H1 (cell line): ENCODE data around the gene GINS2. TPM values are rescaled to one million over a fixed set of nuclear protein-coding genes. Genes with fewer than 3 reads are reported as not detected.

Experiments
- CTCF ChIA-PET: fragments of 300-600 bp; sonication (Branson Sonifier 250); formaldehyde crosslinking; loops from one replicate; lab custom pipeline; 2021; ENCODE audit not compliant: partially characterized antibody; lab: Charles Lee
- POLR2A ChIA-PET: fragments of 300-600 bp; sonication (Branson Sonifier 250); formaldehyde crosslinking; loops from one replicate; lab custom pipeline; 2021; ENCODE audit warnings: inconsistent platforms; ENCODE audit not compliant: partially characterized antibody; lab: Charles Lee
- DNase-seq, 2 experiments: peaks; one replicate each; pipeline versions ENCODE4 v3.0.0 to v3.0.0-alpha.2; 2010 to 2022; ENCODE audit warnings: low spot score in 2 of 2, low read depth in 1 of 2, mixed read lengths in 1 of 2
- FAIRE-seq: peaks from 2 replicates; lab custom pipeline; 2011; peaks lifted over from hg19 to GRCh38; lab: Jason Lieb, UNC
- H2AFZ ChIP-seq: 2 replicates; pipeline ENCODE4 v1.8.1; 2012; ENCODE audit warnings: low read length, inconsistent platforms
- H2AK5ac ChIP-seq: 2 replicates; pipeline ENCODE4 v1.6.1; 2013; ENCODE audit warnings: low read depth, low read length
- H2BK120ac ChIP-seq: replicated peaks from 2 replicates; pipeline ENCODE3; 2013; ENCODE audit warnings: low read depth, low read length, inconsistent platforms
- H2BK12ac ChIP-seq: 2 replicates; pipeline ENCODE4 v1.6.1; 2013; ENCODE audit warnings: low read depth, low read length
- H2BK15ac ChIP-seq: 2 replicates; pipeline ENCODE4 v1.6.1; 2013; ENCODE audit warnings: low read length
- H2BK20ac ChIP-seq: 2 replicates; pipeline ENCODE4 v1.6.1; 2013; ENCODE audit warnings: low read length
- H2BK5ac ChIP-seq: 2 replicates; pipeline ENCODE4 v1.6.1; 2013; ENCODE audit warnings: low read depth, low read length
- H3K14ac ChIP-seq: 2 replicates; pipeline ENCODE4 v1.6.1; 2013; ENCODE audit warnings: inconsistent platforms; ENCODE audit not compliant: insufficient read length
- H3K18ac ChIP-seq: 2 replicates; pipeline ENCODE4 v1.6.1; 2013; ENCODE audit warnings: low read length; ENCODE audit errors: extremely low read depth
- H3K23ac ChIP-seq: 2 replicates; pipeline ENCODE4 v1.6.1; 2013; ENCODE audit warnings: inconsistent platforms; ENCODE audit not compliant: insufficient read length
- H3K23me2 ChIP-seq: 2 replicates; pipeline ENCODE4 v1.6.1; 2013; ENCODE audit warnings: low read depth, low read length
- H3K27ac ChIP-seq: 2 replicates; pipeline ENCODE4 v1.6.1; 2011; ENCODE audit warnings: low read depth, low read length, inconsistent platforms
- H3K27me3 ChIP-seq, 4 experiments: replicated peaks in 1 of 4; 1 replicate in 1 of 4; 2 replicates in 3 of 4; pipeline versions ENCODE4 v1.6.1 to v1.8.1; 2011 to 2013; ENCODE audit warnings: low read length in 3 of 4, mild to moderate bottlenecking in 3 of 4, inconsistent platforms in 2 of 4, mixed read lengths in 2 of 4, moderate library complexity in 1 of 4; ENCODE audit not compliant: control insufficient read depth in 3 of 4, insufficient read depth in 3 of 4; ENCODE audit errors: extremely low read depth in 1 of 4
- H3K36me3 ChIP-seq, 4 experiments: 2 replicates each; pipeline versions ENCODE4 v1.6.1 to v1.8.1; 2011 to 2013; ENCODE audit warnings: mild to moderate bottlenecking in 4 of 4, low read length in 3 of 4, moderate library complexity in 2 of 4, control low read depth in 1 of 4, inconsistent platforms in 1 of 4; ENCODE audit not compliant: insufficient read depth in 4 of 4, control insufficient read depth in 2 of 4
- H3K4ac ChIP-seq: replicated peaks from 2 replicates; pipeline ENCODE3; 2013; ENCODE audit warnings: low read length, low read depth, mixed read lengths, inconsistent platforms; ENCODE audit not compliant: insufficient read length
- H3K4me1 ChIP-seq, 4 experiments: replicated peaks in 1 of 4; 1 replicate in 1 of 4; 2 replicates in 3 of 4; pipeline versions ENCODE4 v1.6.1 to v1.8.1; 2011 to 2013; ENCODE audit warnings: low read length in 3 of 4, inconsistent platforms in 2 of 4, mixed read lengths in 1 of 4; ENCODE audit not compliant: insufficient read depth in 4 of 4, control insufficient read depth in 3 of 4
- H3K4me2 ChIP-seq, 2 experiments: 2 replicates each; pipeline versions ENCODE4 v1.6.1 to v1.8.1; 2011 to 2013; ENCODE audit warnings: low read depth in 2 of 2, low read length in 2 of 2, control low read depth in 1 of 2, inconsistent platforms in 1 of 2, mild to moderate bottlenecking in 1 of 2; ENCODE audit not compliant: insufficient read depth in 1 of 2
- H3K4me3 ChIP-seq, 4 experiments: fragments of 200-600, 300-600 bp in 1 of 4; sonication (generic), shearing (Covaris generic), sonication (Bioruptor Twin) in 1 of 4; 2 replicates each; pipeline versions ENCODE4 v1.5.1 to v1.8.1; 2011 to 2016; ENCODE audit warnings: low read length in 4 of 4, low read depth in 3 of 4, control low read depth in 2 of 4, inconsistent platforms in 2 of 4, mild to moderate bottlenecking in 2 of 4, mixed read lengths in 1 of 4, moderate library complexity in 1 of 4; ENCODE audit not compliant: insufficient read depth in 2 of 4; ENCODE audit errors: extremely low read depth in 1 of 4
- H3K56ac ChIP-seq: replicated peaks from 2 replicates; pipeline ENCODE3; 2013; ENCODE audit warnings: low read depth, mild to moderate bottlenecking, mixed read lengths, low read length, inconsistent platforms; ENCODE audit not compliant: insufficient read length
- H3K79me1 ChIP-seq: 2 replicates; pipeline ENCODE4 v1.6.1; 2013; ENCODE audit warnings: low read depth, low read length, control low read depth
- H3K79me2 ChIP-seq, 2 experiments: 2 replicates each; pipeline versions ENCODE4 v1.6.1 to v1.8.1; 2012 to 2013; ENCODE audit warnings: low read length in 2 of 2, mild to moderate bottlenecking in 2 of 2, inconsistent platforms in 1 of 2; ENCODE audit not compliant: insufficient read depth in 2 of 2, control insufficient read depth in 1 of 2
- H3K9ac ChIP-seq, 4 experiments: replicated peaks in 1 of 4; 1 replicate in 1 of 4; 2 replicates in 3 of 4; pipeline versions ENCODE4 v1.6.1 to v1.8.1; 2011 to 2013; ENCODE audit warnings: low read depth in 3 of 4, low read length in 3 of 4, control low read depth in 2 of 4, mild to moderate bottlenecking in 2 of 4, moderate library complexity in 2 of 4, inconsistent platforms in 1 of 4; ENCODE audit errors: extremely low read depth in 1 of 4
- H3K9me3 ChIP-seq, 2 experiments: 2 replicates each; pipeline versions ENCODE4 v1.6.1 to v1.8.1; 2012 to 2013; ENCODE audit warnings: mild to moderate bottlenecking in 2 of 2, moderate library complexity in 2 of 2, control low read depth in 1 of 2, inconsistent platforms in 1 of 2, low read depth in 1 of 2, low read length in 1 of 2, mixed read lengths in 1 of 2; ENCODE audit not compliant: insufficient read depth in 2 of 2
- H4K20me1 ChIP-seq, 2 experiments: replicated peaks in 1 of 2; 2 replicates each; pipeline versions ENCODE3 to v1.8.1; 2011 to 2013; ENCODE audit warnings: inconsistent platforms in 2 of 2, low read length in 2 of 2, mild to moderate bottlenecking in 1 of 2; ENCODE audit not compliant: insufficient read depth in 2 of 2, control insufficient read depth in 1 of 2
- H4K5ac ChIP-seq: 2 replicates; pipeline ENCODE4 v1.6.1; 2013; ENCODE audit warnings: low read length, low read depth, mixed read lengths, inconsistent platforms; ENCODE audit not compliant: insufficient read length
- H4K8ac ChIP-seq: 2 replicates; pipeline ENCODE4 v1.8.0; 2013; ENCODE audit warnings: mild to moderate bottlenecking, moderate library complexity, low read length, inconsistent platforms; ENCODE audit not compliant: insufficient read depth; ENCODE audit errors: extremely low read depth
- H4K91ac ChIP-seq: replicated peaks from 2 replicates; pipeline ENCODE3; 2013; ENCODE audit warnings: low read length, mixed read lengths, inconsistent platforms; ENCODE audit not compliant: insufficient read length
- YY1 ChIP-seq: IDR thresholded peaks from 2 replicates; pipeline ENCODE4 v1.6.1; 2011; ENCODE audit warnings: low read depth, mild to moderate bottlenecking, low read length
- WGBS, 2 experiments: shearing (Covaris generic) in 1 of 2; methylation state at CpG; one replicate each; pipeline versions ENCODE4 v1.1.6 to v1.1.7; 2013 to 2015; ENCODE audit warnings: low lambda C conversion rate in 2 of 2, mixed read lengths in 2 of 2, inconsistent platforms in 1 of 2, low coverage in 1 of 2, missing lambda C conversion rate in 1 of 2; ENCODE audit not compliant: insufficient replicate concordance in 2 of 2, insufficient coverage in 1 of 2, insufficient read length in 1 of 2; ENCODE audit errors: extremely low coverage in 1 of 2, missing lambda C conversion rate in 1 of 2; 5-methylcytosine and 5-hydroxymethylcytosine counted together
- polyA plus RNA-seq, 7 experiments: library from polyadenylated mRNA; depleted of rRNA in 3 of 7; stranded (reverse) in 5 of 7; unstranded in 2 of 7; fragments of >200 nt in 5 of 7; fragments of 200-250 nt in 2 of 7; gene quantifications; 1 replicate in 5 of 7; 2 replicates in 1 of 7; 4 replicates in 1 of 7; pipeline versions ENCODE4 v1.2.1 to v1.2.3, GENCODE V29; 2011 to 2013; ENCODE audit warnings: missing spikeins in 2 of 7, mixed read lengths in 2 of 7
- total RNA-seq: library from RNA; stranded (reverse); fragmentation: NEBNext Ultra II Directional; extraction: Animal tissue kit (Norgen Biotek cat#: 25700); gene quantifications from 2 replicates; pipeline ENCODE4 v1.2.1, GENCODE V29; 2021

GINS2 gene
- total and polyA plus RNA-seq, 2 of the 8 experiments (the other 6 are each of a cell fraction or from before 2014, with no cell fraction given) = 29.4 to 59.1 TPM

DNA sequence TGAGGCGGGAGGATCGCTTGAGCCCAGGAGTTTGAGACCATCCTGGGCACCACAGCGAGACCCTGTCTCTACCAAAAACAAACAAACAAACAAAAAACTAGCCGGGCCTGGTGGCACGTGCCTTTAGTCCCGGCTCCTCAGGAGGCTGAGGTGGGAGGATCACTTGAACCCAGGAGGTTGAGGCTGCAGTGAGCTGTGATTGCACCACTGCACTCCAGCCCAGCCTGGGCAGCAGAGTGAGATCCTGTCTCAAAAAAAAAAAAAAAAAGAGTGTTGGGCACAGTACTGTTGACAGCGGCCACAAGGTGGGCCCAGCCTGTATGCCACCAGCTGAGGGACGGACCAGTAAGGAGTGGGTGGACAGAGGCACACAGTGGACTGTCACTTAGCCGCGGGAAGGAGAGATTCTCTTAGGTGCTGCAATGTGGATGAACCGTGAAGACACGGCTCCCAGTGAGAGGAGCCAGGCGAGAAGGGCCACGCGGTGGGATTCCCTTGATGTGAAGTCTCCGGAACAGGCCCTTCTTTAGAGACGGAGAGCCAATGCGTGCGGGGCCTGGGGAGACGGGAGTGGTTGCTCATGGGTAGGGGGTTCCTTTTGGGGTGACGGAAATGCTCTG, 44.6 kb downstream of the GINS2 start:
- 91% methylated on average over 19 of the region's 21 CpGs; no CpG with 5 or more reads in 1 of the 2 experiments for WGBS, 2 experiments
- Histone ChIP-seq H2BK12ac (no peak overlapping the region), H2BK20ac (no peak overlapping the region), H2BK5ac (no peak overlapping the region), H4K8ac (no peak overlapping the region; the same call in 1 of the 2 replicates), H2AK5ac (no peak overlapping the region), H3K27me3 (no peaks in the 10 kb centered on the region), H2AFZ (no peak overlapping the region), H3K4me1 (peaks cover 0 to 1% (median 0%) of the 10 kb centered on the region in 4 experiments; a peak in 2 of 7 replicates), H3K4me3 (no peak overlapping the region), H3K14ac (no peak overlapping the region), H3K56ac (no peak overlapping the region), H3K23ac (no peak overlapping the region), H2BK120ac (no peak overlapping the region), H3K18ac (no peak overlapping the region), H4K5ac (no peak overlapping the region), H3K9ac (no peak overlapping the region), H3K27ac (no peak overlapping the region), H3K79me1 (peaks cover 18% of the 10 kb centered on the region), H3K23me2 (no peaks in the 10 kb centered on the region), H3K36me3 (peaks cover 2 to 12% (median 3%) of the 10 kb centered on the region in 4 experiments; a peak in 6 of 8 replicates), H3K9me3 (no peaks in the 10 kb centered on the region), H4K20me1 (peaks cover 26 to 55% of the 10 kb centered on the region in 2 experiments), H3K4ac (no peak overlapping the region), H3K79me2 (peaks cover 0 to 71% of the 10 kb centered on the region in 2 experiments; a peak in 3 of 4 replicates), H3K4me2 (no peak overlapping the region), H4K91ac (no peak overlapping the region), H2BK15ac (no peak overlapping the region)
- FAIRE-seq = no peak
- TF ChIP-seq YY1 = no peak
- CTCF ChIA-PET = interaction anchor here (1.0 to 2.9 kb wide), 8 partner anchors 9 to 228 kb away, joined by 3 to 10 read pairs (median 4); no protein-coding TSS in a partner anchor
- POLR2A ChIA-PET = interaction anchor here (1.1 kb wide), 1 partner anchor 19 kb away, joined by 3 read pairs; no protein-coding TSS in a partner anchor
- no peak for DNase-seq
